ENCODE results near the gene GALNS. TPM values are rescaled to one million over a fixed set of nuclear protein-coding genes. Genes with fewer than 3 reads are reported as not detected.
"Not testable (repeated sequence)": the region's sequence is repeated elsewhere in the genome, so short reads cannot be mapped to it uniquely, and the experiment has no call there.

Gene GALNS
- total RNA-seq, 1 donor from 2014 or later = 26.1 TPM

GRCh38 chr16:88778541-88779065, 78.1 kb downstream of the GALNS start:
- Mint-ChIP-seq H3K4me1 (ENCODE audit: low read depth) (peaks cover 39% of the 10 kb centered on the region), H3K27me3 (ENCODE audit: low read depth) (no peaks in the 10 kb centered on the region)
- intact Hi-C loops (cut with micrococcal nuclease) = no loop called here

GRCh38 chr16:88778271-88778525, 78.5 kb downstream of the GALNS start:
- H3K4me3 Mint-ChIP-seq (ENCODE audit: low read depth) = peak overlapping the region; percentile 21
- DNase-seq (ENCODE audit: low spot score) = no peak
- H3K27ac Mint-ChIP-seq = no peak overlapping the region
- H3K9me3 Mint-ChIP-seq = no peaks in the 10 kb centered on the region
- H3K36me3 Mint-ChIP-seq (ENCODE audit: low read depth) = peaks cover 9% of the 10 kb centered on the region
- no peaks in the 10 kb centered on the region for H3K27me3 Mint-ChIP-seq (ENCODE audit: low read depth)
- intact Hi-C loops (cut with micrococcal nuclease) = no loop called here
- H3K4me1 Mint-ChIP-seq (ENCODE audit: low read depth) = peaks cover 35% of the 10 kb centered on the region

More at GRCh38 chr16:88778541-88779065, 78.1 kb downstream of the GALNS start:
- no peaks in the 10 kb centered on the region for H3K9me3 Mint-ChIP-seq
- DNase-seq (ENCODE audit: low spot score) = no peak
- peak overlapping the region; percentile 17 for H3K27ac Mint-ChIP-seq
- H3K36me3 Mint-ChIP-seq (ENCODE audit: low read depth) = peaks cover 9% of the 10 kb centered on the region
- H3K4me3 Mint-ChIP-seq (ENCODE audit: low read depth) = no peak overlapping the region

GRCh38 chr16:88777471-88778270, 79.1 kb downstream of the GALNS start:
- Mint-ChIP-seq H3K4me3 (ENCODE audit: low read depth) (peak overlapping the region; percentile 21), H3K36me3 (ENCODE audit: low read depth) (peaks cover 5% of the 10 kb centered on the region), H3K27ac (no peak overlapping the region), H3K9me3 (no peaks in the 10 kb centered on the region), H3K4me1 (ENCODE audit: low read depth) (peaks cover 30% of the 10 kb centered on the region), H3K27me3 (ENCODE audit: low read depth) (no peaks in the 10 kb centered on the region)
- intact Hi-C loops (cut with micrococcal nuclease) = no loop called here
- no peak for DNase-seq (ENCODE audit: low spot score)

GRCh38 chr16:88775825-88776224, 80.9 kb downstream of the GALNS start:
- Mint-ChIP-seq H3K4me1 (ENCODE audit: low read depth) (peaks cover 12% of the 10 kb centered on the region), H3K9me3 (no peaks in the 10 kb centered on the region), H3K27ac (no peak overlapping the region), H3K27me3 (ENCODE audit: low read depth) (no peaks in the 10 kb centered on the region), H3K4me3 (ENCODE audit: low read depth) (no peak overlapping the region), H3K36me3 (ENCODE audit: low read depth) (peaks cover 2% of the 10 kb centered on the region)
- intact Hi-C loops (cut with micrococcal nuclease) = no loop called here
- DNase-seq (ENCODE audit: low spot score) = no peak

DNA sequence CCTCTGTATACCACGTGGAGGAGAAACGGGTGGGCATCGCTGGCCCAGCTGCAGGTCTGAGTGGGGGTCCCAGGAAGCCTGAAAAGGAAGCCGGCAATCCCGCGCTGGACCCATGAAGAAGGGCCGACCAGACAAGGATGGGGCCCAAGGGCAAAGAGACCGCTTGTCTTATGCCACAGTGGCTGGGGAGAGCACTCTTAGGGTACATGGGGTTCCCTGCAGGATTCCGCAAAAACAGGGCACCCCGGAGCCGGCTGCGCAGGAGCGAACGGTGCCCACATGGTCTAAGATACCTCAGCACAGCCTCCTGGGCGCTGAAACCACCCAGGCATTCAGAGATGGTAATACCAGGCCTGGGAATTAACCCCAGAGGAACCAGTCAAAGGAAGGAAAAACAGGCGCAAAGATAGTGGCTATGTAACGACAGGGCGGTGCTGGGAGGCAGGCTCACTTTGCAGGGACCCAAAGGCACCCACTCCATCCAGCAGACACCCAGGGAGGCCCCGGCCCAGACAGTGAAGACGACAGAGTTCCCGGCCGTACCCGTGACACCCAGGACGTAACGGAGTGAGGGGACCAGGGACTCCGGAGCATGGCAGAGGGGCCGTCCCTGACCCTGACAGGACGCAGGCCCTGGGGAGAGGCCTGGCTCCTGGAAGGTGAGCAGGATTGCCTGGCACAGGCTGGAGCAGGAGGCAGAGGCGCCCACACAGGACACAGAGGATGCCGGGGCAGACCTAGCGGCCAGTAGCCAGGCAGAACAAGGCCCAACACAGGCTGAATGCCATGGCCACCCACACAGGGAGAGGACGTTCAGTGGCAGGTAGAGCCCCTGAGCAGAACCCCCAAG, 82.0 kb downstream of the GALNS start:
- H3K27ac Mint-ChIP-seq = no peak overlapping the region
- no peak for DNase-seq (ENCODE audit: low spot score)
- intact Hi-C loops (cut with micrococcal nuclease) = no loop called here
- no peak overlapping the region for H3K4me3 Mint-ChIP-seq (ENCODE audit: low read depth)
- H3K27me3 Mint-ChIP-seq (ENCODE audit: low read depth) = no peaks in the 10 kb centered on the region
- H3K4me1 Mint-ChIP-seq (ENCODE audit: low read depth) = peaks cover 4% of the 10 kb centered on the region
- no peaks in the 10 kb centered on the region for H3K36me3 Mint-ChIP-seq (ENCODE audit: low read depth)
- no peaks in the 10 kb centered on the region for H3K9me3 Mint-ChIP-seq

- H3K9me3 Mint-ChIP-seq = no peaks in the 10 kb centered on the region
- no peak for DNase-seq (ENCODE audit: low spot score)
- H3K4me1 Mint-ChIP-seq (ENCODE audit: low read depth) = peaks cover 6% of the 10 kb centered on the region
- H3K27me3 Mint-ChIP-seq (ENCODE audit: low read depth) = no peaks in the 10 kb centered on the region
- intact Hi-C loops (cut with micrococcal nuclease) = no loop called here
- no peaks in the 10 kb centered on the region for H3K36me3 Mint-ChIP-seq (ENCODE audit: low read depth)
- no peak overlapping the region for H3K4me3 Mint-ChIP-seq (ENCODE audit: low read depth)
- H3K27ac Mint-ChIP-seq = no peak overlapping the region
Observed at GRCh38 chr16:88773812-88774291, 82.9 kb downstream of the GALNS start.

GRCh38 chr16:88772871-88773811, 83.6 kb downstream of the GALNS start:
- no peak overlapping the region for H3K27ac Mint-ChIP-seq
- intact Hi-C loops (cut with micrococcal nuclease) = no loop called here
- no peaks in the 10 kb centered on the region for H3K27me3 Mint-ChIP-seq (ENCODE audit: low read depth)
- no peak overlapping the region for H3K4me3 Mint-ChIP-seq (ENCODE audit: low read depth)
- no peaks in the 10 kb centered on the region for H3K36me3 Mint-ChIP-seq (ENCODE audit: low read depth)
- DNase-seq (ENCODE audit: low spot score) = no peak
- H3K9me3 Mint-ChIP-seq = no peaks in the 10 kb centered on the region
- peaks cover 5% of the 10 kb centered on the region for H3K4me1 Mint-ChIP-seq (ENCODE audit: low read depth)

DNA sequence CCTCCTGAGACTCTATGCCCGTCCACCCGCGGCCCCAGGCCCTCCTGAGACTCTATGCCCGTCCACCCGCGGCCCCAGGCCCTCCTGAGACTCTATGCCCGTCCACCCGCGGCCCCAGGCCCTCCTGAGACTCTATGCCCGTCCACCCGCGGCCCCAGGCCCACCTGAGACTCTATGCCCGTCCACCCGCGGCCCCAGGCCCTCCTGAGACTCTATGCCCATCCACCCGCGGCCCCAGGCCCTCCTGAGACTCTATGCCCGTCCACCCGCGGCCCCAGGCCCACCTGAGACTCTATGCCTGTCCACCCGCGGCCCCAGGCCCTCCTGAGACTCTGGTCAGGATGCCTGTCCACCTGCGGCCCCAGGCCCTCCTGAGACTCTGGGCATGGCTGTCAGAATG, 85.0 kb downstream of the GALNS start:
- intact Hi-C loops (cut with micrococcal nuclease); H3K4me1 Mint-ChIP-seq (ENCODE audit: low read depth); DNase-seq (ENCODE audit: low spot score); H3K36me3 Mint-ChIP-seq (ENCODE audit: low read depth); H3K9me3 Mint-ChIP-seq; H3K4me3 Mint-ChIP-seq (ENCODE audit: low read depth); H3K27ac Mint-ChIP-seq; H3K27me3 Mint-ChIP-seq (ENCODE audit: low read depth): not testable (repeated sequence)

DNA sequence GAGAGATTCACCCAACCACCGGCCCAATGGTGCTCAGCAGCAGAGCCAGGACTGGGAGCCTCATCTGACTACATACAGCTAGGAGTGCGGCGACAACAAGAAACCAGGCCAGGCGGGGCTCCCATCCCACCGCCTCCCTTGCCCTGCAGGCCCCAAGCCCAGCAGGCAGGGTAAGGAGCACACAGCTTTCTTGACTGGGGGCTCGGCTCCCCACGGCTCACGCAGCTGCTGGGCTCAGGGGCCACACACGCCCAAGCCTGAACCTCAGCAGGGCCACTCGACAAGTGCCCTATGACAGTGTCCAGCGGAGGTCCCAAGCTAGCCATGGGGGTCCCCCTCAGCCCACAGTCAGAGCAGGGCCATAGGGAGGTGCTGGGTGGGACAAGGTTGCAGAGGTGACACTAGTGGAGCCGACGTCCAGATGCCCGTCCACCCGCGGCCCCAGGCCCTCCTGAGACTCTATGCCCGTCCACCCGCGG, 85.4 kb downstream of the GALNS start:
- Mint-ChIP-seq H3K9me3 (no peaks in the 10 kb centered on the region), H3K36me3 (ENCODE audit: low read depth) (no peaks in the 10 kb centered on the region), H3K27me3 (ENCODE audit: low read depth) (no peaks in the 10 kb centered on the region), H3K27ac (no peak overlapping the region), H3K4me1 (ENCODE audit: low read depth) (peaks cover 9% of the 10 kb centered on the region), H3K4me3 (ENCODE audit: low read depth) (no peak overlapping the region)
- no peak for DNase-seq (ENCODE audit: low spot score)
- intact Hi-C loops (cut with micrococcal nuclease) = no loop called here

- no peak for DNase-seq (ENCODE audit: low spot score)
- H3K27ac Mint-ChIP-seq = no peak overlapping the region
- H3K27me3 Mint-ChIP-seq (ENCODE audit: low read depth) = no peaks in the 10 kb centered on the region
- intact Hi-C loops (cut with micrococcal nuclease) = no loop called here
- peaks cover 14% of the 10 kb centered on the region for H3K4me1 Mint-ChIP-seq (ENCODE audit: low read depth)
- no peaks in the 10 kb centered on the region for H3K9me3 Mint-ChIP-seq
- no peaks in the 10 kb centered on the region for H3K36me3 Mint-ChIP-seq (ENCODE audit: low read depth)
- no peak overlapping the region for H3K4me3 Mint-ChIP-seq (ENCODE audit: low read depth)
Observed at GRCh38 chr16:88770461-88771293, 86.1 kb downstream of the GALNS start.

- Mint-ChIP-seq H3K9me3 (no peaks in the 10 kb centered on the region), H3K36me3 (ENCODE audit: low read depth) (no peaks in the 10 kb centered on the region), H3K4me1 (ENCODE audit: low read depth) (peaks cover 14% of the 10 kb centered on the region), H3K27me3 (ENCODE audit: low read depth) (no peaks in the 10 kb centered on the region), H3K27ac (no peak overlapping the region), H3K4me3 (ENCODE audit: low read depth) (no peak overlapping the region)
- intact Hi-C loops (cut with micrococcal nuclease) = no loop called here
- DNase-seq (ENCODE audit: low spot score) = no peak
Observed at GRCh38 chr16:88769617-88770460, 86.9 kb downstream of the GALNS start.
